HL-60/S4 treated with retinoic acid at 250 ng/mL for 4 days and 3 days (cell line): ENCODE results near the gene OASL.

ENCODE experiments used
- in situ Hi-C: fragments of 300-500 bp; cut with MboI; formaldehyde crosslinking; loops from 2 replicates; pipeline ENCODE4 v1.7.0; 2022; ENCODE audit warnings: low sequenced_read_pairs

Gene OASL

DNA sequence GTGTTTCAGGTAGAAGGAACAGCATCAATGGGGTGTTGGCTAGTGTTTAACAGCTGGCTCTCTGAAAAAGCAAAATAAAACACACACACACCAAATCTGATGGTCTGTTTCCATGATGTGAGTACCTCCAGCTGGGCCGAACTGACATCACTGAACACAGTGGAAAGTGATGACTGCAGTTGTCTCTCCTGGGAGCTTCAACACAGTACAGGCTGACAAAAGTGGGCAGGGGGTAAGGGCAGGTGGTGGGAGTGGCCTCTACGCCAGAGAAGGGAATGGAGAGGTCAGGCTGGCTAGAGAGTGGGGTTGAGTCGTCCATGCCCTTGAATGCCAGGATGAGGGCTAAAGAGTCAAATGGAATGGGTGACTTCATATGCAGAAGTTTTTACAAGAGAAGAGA lies 68.7 kb downstream of the OASL start:
- in situ Hi-C loops = loop anchor here (25.0 kb wide), 1 partner anchor 383 kb away; the partner anchor contains the start of gene POP5
